PC-9 (cell line): ENCODE data around the gene B4GALT3.

Source experiments
- EZH2 ChIP-seq: fragments of 200-600 bp; sonication (generic); IDR thresholded peaks from 2 replicates; pipeline ENCODE4 v1.8.0; 2017; ENCODE audit warnings: antibody characterized with exemption, low read depth
- TF ChIP-seq, protein P1 (sequence below): fragments of 200-600 bp; sonication (generic); conservative IDR thresholded peaks from 2 replicates; pipeline ENCODE4 v1.6.1; 2017; ENCODE audit warnings: mixed run types, antibody characterized with exemption, mild to moderate bottlenecking, moderate library complexity

DNA sequence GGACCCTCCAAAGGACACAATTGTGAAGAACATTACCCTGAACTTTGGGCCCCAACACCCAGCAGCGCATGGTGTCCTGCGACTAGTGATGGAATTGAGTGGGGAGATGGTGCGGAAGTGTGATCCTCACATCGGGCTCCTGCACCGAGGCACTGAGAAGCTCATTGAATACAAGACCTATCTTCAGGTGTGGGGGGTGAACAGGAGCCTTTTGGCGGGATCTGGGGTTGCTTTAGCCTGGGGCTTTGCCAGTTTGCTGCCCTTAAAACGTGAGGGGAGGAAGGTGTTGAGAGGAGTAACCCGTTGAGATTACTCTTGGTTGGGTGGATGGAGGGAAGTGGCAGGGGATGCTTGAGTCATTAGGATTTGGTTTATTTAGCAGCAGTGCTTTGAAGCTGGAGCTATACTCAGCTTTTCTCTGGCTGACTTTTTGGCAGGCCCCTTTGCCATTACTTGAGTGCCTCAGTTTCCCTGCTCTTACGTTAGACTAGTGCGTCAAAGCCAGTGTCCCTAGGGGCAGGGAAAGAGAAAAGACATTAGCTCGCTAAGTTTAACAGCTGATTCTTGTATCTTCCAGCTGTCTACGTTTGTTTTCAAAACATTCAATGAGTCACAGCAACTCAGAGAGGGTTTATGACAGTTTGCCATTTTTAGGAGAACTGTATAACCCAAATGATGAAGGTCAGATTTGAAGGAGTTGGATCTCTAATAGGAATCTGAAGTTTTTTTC is 29.3 kb upstream of the B4GALT3 start:
- TF ChIP-seq, protein P1, sequence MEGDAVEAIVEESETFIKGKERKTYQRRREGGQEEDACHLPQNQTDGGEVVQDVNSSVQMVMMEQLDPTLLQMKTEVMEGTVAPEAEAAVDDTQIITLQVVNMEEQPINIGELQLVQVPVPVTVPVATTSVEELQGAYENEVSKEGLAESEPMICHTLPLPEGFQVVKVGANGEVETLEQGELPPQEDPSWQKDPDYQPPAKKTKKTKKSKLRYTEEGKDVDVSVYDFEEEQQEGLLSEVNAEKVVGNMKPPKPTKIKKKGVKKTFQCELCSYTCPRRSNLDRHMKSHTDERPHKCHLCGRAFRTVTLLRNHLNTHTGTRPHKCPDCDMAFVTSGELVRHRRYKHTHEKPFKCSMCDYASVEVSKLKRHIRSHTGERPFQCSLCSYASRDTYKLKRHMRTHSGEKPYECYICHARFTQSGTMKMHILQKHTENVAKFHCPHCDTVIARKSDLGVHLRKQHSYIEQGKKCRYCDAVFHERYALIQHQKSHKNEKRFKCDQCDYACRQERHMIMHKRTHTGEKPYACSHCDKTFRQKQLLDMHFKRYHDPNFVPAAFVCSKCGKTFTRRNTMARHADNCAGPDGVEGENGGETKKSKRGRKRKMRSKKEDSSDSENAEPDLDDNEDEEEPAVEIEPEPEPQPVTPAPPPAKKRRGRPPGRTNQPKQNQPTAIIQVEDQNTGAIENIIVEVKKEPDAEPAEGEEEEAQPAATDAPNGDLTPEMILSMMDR = no peak
- TF ChIP-seq EZH2 = no peak
